Measurements from ENCODE around the gene STARD3.

STARD3 gene

GRCh38 chr17:39639043-39639442 lies 2.1 kb downstream of the STARD3 start:
- no peak for DNase-seq

DNA sequence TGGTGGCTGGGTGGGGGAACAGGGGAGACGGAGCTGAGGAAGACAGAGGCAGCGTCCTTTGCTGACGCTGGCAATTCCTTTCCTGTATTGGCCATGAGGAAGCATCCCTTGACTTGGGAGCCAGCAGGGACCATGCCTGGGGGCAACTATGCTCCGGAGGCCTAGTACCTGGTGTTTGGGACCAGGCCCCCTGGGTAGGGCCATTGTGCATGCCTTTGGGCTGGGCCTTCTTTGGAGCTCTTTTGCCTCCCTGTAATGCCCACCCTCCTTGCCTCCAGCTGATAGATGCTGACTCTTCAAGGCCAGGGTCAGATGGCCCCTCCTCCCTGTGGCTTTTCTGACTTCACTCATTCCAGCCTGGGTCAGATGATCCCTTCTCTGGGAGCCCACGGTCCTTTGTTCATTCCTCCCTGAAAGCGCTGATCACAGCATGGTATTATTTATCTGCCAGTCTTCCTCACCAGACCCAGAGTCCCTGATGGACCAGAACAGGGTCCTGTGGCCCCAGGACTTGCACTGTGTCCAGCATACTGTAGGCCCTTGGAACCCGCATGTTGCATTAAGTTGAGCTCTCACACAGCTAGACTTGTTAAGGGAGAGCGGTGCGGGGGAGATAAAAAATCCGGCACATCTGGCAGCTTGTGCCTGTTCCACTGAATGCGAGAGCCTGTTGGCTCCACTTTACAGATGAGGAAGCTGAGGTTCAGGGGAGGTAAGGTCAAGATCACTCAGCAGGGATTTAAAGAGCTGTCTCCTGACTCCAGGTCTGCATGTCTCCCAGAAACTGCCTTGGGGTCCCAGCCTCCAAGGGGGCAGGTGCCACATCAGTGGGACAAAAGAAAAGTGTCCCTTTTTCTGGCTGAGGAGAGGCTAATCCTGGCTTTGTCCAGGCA lies 2.9 kb downstream of the STARD3 start:
- no peak for DNase-seq

- DNase-seq: no peak
Observed at GRCh38 chr17:39640591-39641031, 3.7 kb downstream of the STARD3 start.

GRCh38 chr17:39641097-39641496 lies 4.2 kb downstream of the STARD3 start:
- no peak for DNase-seq

GRCh38 chr17:39641883-39642282 lies 4.9 kb downstream of the STARD3 start:
- DNase-seq: no peak

- DNase-seq: no peak
Observed at GRCh38 chr17:39642291-39643074, 5.5 kb downstream of the STARD3 start.

- DNase-seq: no peak
Observed at GRCh38 chr17:39643271-39643670, 6.3 kb downstream of the STARD3 start.

DNA sequence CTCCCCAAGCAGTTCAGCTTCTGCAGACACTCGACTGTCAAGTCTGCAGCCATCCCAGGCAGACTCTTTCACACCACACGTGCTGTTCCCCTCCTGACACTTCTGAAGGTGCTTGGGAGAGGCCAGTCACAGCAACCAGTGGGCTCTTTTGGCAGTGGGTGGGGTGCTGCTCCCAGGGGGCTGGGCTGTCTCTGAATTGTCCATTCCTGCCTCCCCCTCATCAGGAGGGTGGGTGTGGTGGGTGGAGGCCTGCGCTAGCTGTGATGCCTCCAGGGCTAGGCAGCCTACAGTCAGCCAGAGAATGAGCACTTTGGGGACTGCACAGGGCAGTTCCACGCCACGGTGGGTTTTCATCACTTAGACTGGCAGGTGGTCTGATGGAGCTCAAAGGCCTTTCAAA lies 10.3 kb downstream of the STARD3 start:
- DNase-seq: no peak

- no peak for DNase-seq
Observed at GRCh38 chr17:39648616-39649366, 11.8 kb downstream of the STARD3 start.

GRCh38 chr17:39650121-39650579 lies 13.2 kb downstream of the STARD3 start:
- DNase-seq: no peak

- no peak for DNase-seq
Observed at GRCh38 chr17:39651923-39652586, 15.1 kb downstream of the STARD3 start.

- no peak for DNase-seq
Observed at GRCh38 chr17:39652587-39653315, 15.8 kb downstream of the STARD3 start.

GRCh38 chr17:39653316-39653661 lies 16.3 kb downstream of the STARD3 start:
- no peak for DNase-seq

- DNase-seq: no peak
Observed at GRCh38 chr17:39653662-39654331, 16.9 kb downstream of the STARD3 start.

DNA sequence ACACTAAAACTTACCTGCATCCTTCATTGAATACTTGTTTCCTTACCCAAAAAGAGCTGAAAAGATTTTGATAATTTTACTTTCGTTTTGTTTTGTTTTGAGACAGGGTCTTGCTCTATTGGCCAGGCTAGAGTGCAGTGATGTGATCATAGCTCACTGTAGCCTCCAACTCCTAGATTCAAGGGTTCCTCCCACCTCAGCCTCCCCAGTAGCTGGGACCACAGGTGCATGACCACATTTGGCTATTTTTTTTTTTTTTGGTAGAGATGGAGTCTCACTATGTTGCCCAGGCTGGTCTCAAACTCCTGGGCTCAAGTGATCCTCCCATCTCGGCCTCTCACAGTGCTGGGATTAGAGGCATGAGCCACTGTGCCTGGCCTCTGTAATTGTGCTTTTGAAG lies 18.2 kb downstream of the STARD3 start:
- DNase-seq: no peak

- DNase-seq: no peak
Observed at GRCh38 chr17:39658346-39658745, 21.4 kb downstream of the STARD3 start.

DNA sequence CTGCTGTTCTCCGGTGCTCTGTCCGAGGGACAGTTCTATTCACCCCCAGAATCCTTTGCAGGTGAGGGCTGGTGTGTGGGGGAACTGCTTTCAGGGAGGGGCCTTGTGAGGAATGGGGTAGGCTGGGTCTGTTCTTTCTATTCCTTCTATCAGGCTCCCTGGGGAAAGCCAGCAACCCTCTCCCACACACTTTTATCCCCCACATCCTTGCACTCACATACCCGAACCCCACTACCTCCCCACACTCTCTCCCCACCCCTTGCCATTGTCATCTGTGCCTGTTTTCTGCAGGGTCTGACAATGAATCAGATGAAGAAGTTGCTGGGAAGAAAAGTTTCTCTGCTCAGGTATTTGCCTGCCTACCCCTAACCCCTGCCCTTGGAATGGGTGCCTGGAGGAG lies 21.8 kb downstream of the STARD3 start:
- no peak for DNase-seq

DNA sequence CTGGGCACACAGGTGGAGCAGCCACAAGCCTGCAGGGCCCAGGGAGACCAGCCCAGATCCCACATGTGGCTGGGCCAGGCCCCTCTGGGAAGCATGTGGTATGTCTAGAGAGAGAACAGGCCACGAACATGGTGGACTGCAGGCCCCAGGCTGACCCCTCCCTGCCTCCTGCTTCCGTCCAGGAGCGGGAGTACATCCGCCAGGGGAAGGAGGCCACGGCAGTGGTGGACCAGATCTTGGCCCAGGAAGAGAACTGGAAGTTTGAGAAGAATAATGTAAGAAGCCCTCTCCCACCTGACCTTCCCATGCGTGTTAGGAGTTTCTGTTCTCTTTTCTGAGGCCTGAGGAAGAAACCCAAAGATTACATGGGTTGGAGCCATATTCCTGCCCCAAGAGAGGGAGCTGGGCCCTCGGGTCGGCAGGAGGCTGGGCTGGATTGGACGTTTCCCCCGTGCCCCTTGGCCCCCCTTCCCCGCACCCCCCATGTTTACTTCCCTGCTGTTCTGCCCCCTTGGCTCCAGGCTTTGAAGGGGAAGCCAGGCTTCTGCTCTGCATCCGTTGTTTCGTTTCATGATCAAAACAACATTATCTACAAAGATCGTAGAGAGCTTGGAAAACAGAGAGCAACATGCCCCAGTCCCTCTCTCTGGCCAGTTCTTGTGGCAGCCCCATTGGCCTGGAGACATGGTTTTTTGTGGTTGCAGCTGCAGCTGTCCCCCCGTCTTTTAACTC lies 22.5 kb downstream of the STARD3 start:
- DNase-seq: no peak

DNA sequence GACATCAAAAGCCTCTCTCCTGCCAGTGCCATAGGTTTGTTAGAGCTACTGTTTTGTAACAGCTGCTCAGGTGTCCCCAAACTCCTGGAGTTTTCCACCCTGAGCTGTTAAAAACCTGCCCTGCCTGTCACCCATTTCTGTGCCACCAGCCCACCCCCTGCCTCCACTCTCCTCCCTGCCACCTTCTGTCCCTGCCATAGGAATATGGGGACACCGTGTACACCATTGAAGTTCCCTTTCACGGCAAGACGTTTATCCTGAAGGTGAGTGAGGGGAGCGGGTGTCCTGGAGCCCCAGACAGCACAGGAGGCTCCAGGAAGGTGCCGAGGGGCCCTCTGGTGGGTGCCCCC lies 23.0 kb downstream of the STARD3 start:
- DNase-seq: no peak
